ENCODE measurements around the gene TNNT2. TPM values are rescaled to one million over a fixed set of nuclear protein-coding genes. Genes with fewer than 3 reads are reported as not detected.

The TNNT2 gene
- total and polyA plus RNA-seq, 2 of the 8 experiments (the other 6 are each of a cell fraction or from before 2014, with no cell fraction given), result 3.1 to 21.0 TPM

DNA sequence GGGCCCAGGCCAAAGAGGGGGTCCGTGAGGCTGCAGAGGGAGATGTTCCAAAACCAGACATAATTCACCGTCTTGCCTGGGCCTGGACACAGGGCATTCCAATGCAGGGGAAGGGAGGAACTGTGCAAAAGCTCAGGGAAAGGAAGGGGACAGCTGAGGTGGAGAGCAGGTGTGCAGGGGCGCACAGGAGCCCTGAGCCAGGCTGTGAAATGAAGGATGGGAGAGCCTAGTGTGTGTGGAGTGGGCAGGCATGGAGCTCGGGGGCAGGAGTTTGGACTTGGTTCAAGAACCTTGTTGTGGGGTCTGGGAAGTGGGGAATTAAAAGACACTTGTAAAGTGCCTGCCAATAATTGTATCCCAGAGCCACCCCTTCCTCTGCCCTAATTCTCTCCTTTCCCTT is 41.8 kb upstream of the TNNT2 start (continued):
- TF ChIP-seq, protein P1, sequence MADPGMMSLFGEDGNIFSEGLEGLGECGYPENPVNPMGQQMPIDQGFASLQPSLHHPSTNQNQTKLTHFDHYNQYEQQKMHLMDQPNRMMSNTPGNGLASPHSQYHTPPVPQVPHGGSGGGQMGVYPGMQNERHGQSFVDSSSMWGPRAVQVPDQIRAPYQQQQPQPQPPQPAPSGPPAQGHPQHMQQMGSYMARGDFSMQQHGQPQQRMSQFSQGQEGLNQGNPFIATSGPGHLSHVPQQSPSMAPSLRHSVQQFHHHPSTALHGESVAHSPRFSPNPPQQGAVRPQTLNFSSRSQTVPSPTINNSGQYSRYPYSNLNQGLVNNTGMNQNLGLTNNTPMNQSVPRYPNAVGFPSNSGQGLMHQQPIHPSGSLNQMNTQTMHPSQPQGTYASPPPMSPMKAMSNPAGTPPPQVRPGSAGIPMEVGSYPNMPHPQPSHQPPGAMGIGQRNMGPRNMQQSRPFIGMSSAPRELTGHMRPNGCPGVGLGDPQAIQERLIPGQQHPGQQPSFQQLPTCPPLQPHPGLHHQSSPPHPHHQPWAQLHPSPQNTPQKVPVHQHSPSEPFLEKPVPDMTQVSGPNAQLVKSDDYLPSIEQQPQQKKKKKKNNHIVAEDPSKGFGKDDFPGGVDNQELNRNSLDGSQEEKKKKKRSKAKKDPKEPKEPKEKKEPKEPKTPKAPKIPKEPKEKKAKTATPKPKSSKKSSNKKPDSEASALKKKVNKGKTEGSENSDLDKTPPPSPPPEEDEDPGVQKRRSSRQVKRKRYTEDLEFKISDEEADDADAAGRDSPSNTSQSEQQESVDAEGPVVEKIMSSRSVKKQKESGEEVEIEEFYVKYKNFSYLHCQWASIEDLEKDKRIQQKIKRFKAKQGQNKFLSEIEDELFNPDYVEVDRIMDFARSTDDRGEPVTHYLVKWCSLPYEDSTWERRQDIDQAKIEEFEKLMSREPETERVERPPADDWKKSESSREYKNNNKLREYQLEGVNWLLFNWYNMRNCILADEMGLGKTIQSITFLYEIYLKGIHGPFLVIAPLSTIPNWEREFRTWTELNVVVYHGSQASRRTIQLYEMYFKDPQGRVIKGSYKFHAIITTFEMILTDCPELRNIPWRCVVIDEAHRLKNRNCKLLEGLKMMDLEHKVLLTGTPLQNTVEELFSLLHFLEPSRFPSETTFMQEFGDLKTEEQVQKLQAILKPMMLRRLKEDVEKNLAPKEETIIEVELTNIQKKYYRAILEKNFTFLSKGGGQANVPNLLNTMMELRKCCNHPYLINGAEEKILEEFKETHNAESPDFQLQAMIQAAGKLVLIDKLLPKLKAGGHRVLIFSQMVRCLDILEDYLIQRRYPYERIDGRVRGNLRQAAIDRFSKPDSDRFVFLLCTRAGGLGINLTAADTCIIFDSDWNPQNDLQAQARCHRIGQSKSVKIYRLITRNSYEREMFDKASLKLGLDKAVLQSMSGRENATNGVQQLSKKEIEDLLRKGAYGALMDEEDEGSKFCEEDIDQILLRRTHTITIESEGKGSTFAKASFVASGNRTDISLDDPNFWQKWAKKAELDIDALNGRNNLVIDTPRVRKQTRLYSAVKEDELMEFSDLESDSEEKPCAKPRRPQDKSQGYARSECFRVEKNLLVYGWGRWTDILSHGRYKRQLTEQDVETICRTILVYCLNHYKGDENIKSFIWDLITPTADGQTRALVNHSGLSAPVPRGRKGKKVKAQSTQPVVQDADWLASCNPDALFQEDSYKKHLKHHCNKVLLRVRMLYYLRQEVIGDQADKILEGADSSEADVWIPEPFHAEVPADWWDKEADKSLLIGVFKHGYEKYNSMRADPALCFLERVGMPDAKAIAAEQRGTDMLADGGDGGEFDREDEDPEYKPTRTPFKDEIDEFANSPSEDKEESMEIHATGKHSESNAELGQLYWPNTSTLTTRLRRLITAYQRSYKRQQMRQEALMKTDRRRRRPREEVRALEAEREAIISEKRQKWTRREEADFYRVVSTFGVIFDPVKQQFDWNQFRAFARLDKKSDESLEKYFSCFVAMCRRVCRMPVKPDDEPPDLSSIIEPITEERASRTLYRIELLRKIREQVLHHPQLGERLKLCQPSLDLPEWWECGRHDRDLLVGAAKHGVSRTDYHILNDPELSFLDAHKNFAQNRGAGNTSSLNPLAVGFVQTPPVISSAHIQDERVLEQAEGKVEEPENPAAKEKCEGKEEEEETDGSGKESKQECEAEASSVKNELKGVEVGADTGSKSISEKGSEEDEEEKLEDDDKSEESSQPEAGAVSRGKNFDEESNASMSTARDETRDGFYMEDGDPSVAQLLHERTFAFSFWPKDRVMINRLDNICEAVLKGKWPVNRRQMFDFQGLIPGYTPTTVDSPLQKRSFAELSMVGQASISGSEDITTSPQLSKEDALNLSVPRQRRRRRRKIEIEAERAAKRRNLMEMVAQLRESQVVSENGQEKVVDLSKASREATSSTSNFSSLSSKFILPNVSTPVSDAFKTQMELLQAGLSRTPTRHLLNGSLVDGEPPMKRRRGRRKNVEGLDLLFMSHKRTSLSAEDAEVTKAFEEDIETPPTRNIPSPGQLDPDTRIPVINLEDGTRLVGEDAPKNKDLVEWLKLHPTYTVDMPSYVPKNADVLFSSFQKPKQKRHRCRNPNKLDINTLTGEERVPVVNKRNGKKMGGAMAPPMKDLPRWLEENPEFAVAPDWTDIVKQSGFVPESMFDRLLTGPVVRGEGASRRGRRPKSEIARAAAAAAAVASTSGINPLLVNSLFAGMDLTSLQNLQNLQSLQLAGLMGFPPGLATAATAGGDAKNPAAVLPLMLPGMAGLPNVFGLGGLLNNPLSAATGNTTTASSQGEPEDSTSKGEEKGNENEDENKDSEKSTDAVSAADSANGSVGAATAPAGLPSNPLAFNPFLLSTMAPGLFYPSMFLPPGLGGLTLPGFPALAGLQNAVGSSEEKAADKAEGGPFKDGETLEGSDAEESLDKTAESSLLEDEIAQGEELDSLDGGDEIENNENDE (IDR thresholded peaks at IDR 0.05; ENCODE audit: insufficient replicate concordance, low read length), result no peak
- TF ChIP-seq, protein P2, sequence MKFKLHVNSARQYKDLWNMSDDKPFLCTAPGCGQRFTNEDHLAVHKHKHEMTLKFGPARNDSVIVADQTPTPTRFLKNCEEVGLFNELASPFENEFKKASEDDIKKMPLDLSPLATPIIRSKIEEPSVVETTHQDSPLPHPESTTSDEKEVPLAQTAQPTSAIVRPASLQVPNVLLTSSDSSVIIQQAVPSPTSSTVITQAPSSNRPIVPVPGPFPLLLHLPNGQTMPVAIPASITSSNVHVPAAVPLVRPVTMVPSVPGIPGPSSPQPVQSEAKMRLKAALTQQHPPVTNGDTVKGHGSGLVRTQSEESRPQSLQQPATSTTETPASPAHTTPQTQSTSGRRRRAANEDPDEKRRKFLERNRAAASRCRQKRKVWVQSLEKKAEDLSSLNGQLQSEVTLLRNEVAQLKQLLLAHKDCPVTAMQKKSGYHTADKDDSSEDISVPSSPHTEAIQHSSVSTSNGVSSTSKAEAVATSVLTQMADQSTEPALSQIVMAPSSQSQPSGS (IDR thresholded peaks at IDR 0.05; ENCODE audit: low read length), result no peak
- no peak for TF ChIP-seq TAF7 (optimal IDR thresholded peaks at IDR 0.05; ENCODE audit: borderline replicate concordance, low read depth, low read length)
- no peak for TF ChIP-seq GTF2F1 (IDR thresholded peaks at IDR 0.05; ENCODE audit: borderline replicate concordance, low read depth, low read length)
- no peak for TF ChIP-seq SP4 (IDR thresholded peaks at IDR 0.05; ENCODE audit: low read length)

Data from H1 (cell line).